K562 (cell line): Measurements from ENCODE around the gene MED13L. TPM values are rescaled to one million over a fixed set of nuclear protein-coding genes. Genes with fewer than 3 reads are reported as not detected.
A peak's percentile ranks its signal among the peaks of the same experiment; 100 is the strongest.

Experiments used
- ATAC-seq: fragments of 200-7000 bp; cut with Tn5 transposase; 3 replicates; pipeline ENCODE4 v1.9.1; 2020; ENCODE audit warnings: moderate library complexity
- BruUV-seq: library from RNA; stranded (reverse); fragments of 400-500 nt; replicated peaks from 2 replicates; lab custom pipeline; 2021; lab: Mats Ljungman, UMichigan
- CTCF ChIA-PET: fragments of 300-600 bp; formaldehyde crosslinking; extraction: SDS; loops from one replicate; lab custom pipeline; 2021; ENCODE audit warnings: low intra/inter-chr PET ratio; lab: Yijun Ruan, JAX
- POLR2A ChIA-PET: fragments of 300-600, 350-650 bp; sonication (Branson Sonifier 250); formaldehyde crosslinking; extraction: SDS; loops from one replicate; lab custom pipeline; 2021; ENCODE audit warnings: antibody characterized with exemption, inconsistent platforms; lab: Yijun Ruan, JAX
- DNase-seq, 4 experiments: peaks; one replicate each; pipeline versions ENCODE4 v3.0.0 to v3.0.0-alpha.2; 2011 to 2018; ENCODE audit warnings: low spot score in 3 of 4, mixed read lengths in 3 of 4; ENCODE audit errors: extremely low read depth in 1 of 4
- FAIRE-seq: peaks from 2 replicates; lab custom pipeline; 2011; peaks lifted over from hg19 to GRCh38; lab: Jason Lieb, UNC
- H2AFZ ChIP-seq: 2 replicates; pipeline ENCODE4 v1.6.0; 2011; ENCODE audit warnings: low read depth, low read length, control low read depth, inconsistent platforms
- H3K27ac ChIP-seq: fragments of 200-600 bp; 3 replicates; pipeline ENCODE4 v1.8.0; 2011; ENCODE audit warnings: low read depth, mild to moderate bottlenecking, control low read depth, inconsistent platforms, low read length, moderate library complexity, mixed read lengths; ENCODE audit errors: extremely low read depth
- H3K27me3 ChIP-seq, 2 experiments: fragments of 300-600 bp in 1 of 2; 2 replicates in 1 of 2; 3 replicates in 1 of 2; pipeline versions ENCODE4 v1.6.0 to v1.8.0; 2011; ENCODE audit warnings: inconsistent platforms in 2 of 2, low read length in 2 of 2, mild to moderate bottlenecking in 1 of 2, mixed read lengths in 1 of 2, moderate library complexity in 1 of 2; ENCODE audit not compliant: control insufficient read depth in 2 of 2, insufficient read depth in 2 of 2
- H3K36me3 ChIP-seq: fragments of 300-600 bp; 3 replicates; pipeline ENCODE4 v1.8.0; 2011; ENCODE audit warnings: mild to moderate bottlenecking, low read length, inconsistent platforms; ENCODE audit not compliant: control insufficient read depth, insufficient read depth
- H3K4me1 ChIP-seq, 2 experiments: fragments of 200-600 bp in 1 of 2; replicated peaks in 1 of 2; 2 replicates in 1 of 2; 3 replicates in 1 of 2; pipeline versions ENCODE4 v1.5.1 to v1.8.0; 2011; ENCODE audit warnings: inconsistent platforms in 2 of 2, low read length in 2 of 2, mild to moderate bottlenecking in 1 of 2, mixed read lengths in 1 of 2, moderate library complexity in 1 of 2; ENCODE audit not compliant: control insufficient read depth in 2 of 2, insufficient read depth in 2 of 2
- H3K4me2 ChIP-seq: 2 replicates; pipeline ENCODE4 v1.6.1; 2011; ENCODE audit warnings: low read length, control low read depth, inconsistent platforms, mixed read lengths; ENCODE audit not compliant: insufficient read depth
- H3K4me3 ChIP-seq: fragments of 200-600 bp; sonication (generic), shearing (Covaris generic); 2 replicates; pipeline ENCODE4 v1.5.1; 2016; ENCODE audit warnings: control low read depth, inconsistent platforms
- H3K79me2 ChIP-seq: fragments of 200-600 bp; 3 replicates; pipeline ENCODE4 v1.8.0; 2011; ENCODE audit warnings: low read length, inconsistent platforms; ENCODE audit not compliant: control insufficient read depth, insufficient read depth
- H3K9ac ChIP-seq, 2 experiments: 2 replicates each; pipeline versions ENCODE4 v1.6.0 to v1.6.1; 2011; ENCODE audit warnings: low read depth in 2 of 2, low read length in 2 of 2, control low read depth in 1 of 2, inconsistent platforms in 1 of 2, mild to moderate bottlenecking in 1 of 2, mixed read lengths in 1 of 2; ENCODE audit not compliant: insufficient read depth in 1 of 2
- H3K9me1 ChIP-seq: one replicate; pipeline ENCODE4 v1.6.0; 2011; ENCODE audit warnings: inconsistent platforms, mild to moderate bottlenecking, low read length, moderate library complexity; ENCODE audit not compliant: control insufficient read depth, insufficient read depth
- H3K9me3 ChIP-seq: replicated peaks from 2 replicates; pipeline ENCODE4 v1.5.1; 2011; ENCODE audit warnings: low read depth, low read length, inconsistent platforms; ENCODE audit not compliant: control insufficient read depth, insufficient read depth
- H4K20me1 ChIP-seq: replicated peaks from 2 replicates; pipeline ENCODE4 v1.6.1; 2011; ENCODE audit warnings: low read length, inconsistent platforms, mixed read lengths; ENCODE audit not compliant: control insufficient read depth, insufficient read depth
- BMI1 ChIP-seq: fragments of 150-350 bp; IDR thresholded peaks from 2 replicates; pipeline ENCODE4 v1.6.1; 2014; ENCODE audit warnings: low read length
- FOXA3 ChIP-seq, 2 experiments: fragments of 450-650 bp in 1 of 2; sonication (generic) in 1 of 2; formaldehyde crosslinking; IDR thresholded peaks in 1 of 2; conservative IDR thresholded peaks in 1 of 2; 2 replicates each; pipeline versions ENCODE4 v1.4.0 to v1.8.0; 2020 to 2022; ENCODE audit warnings: mild to moderate bottlenecking in 2 of 2, missing genetic modification reagents in 1 of 2
- L3MBTL2 ChIP-seq: fragments of 450-650 bp; IDR thresholded peaks from 2 replicates; pipeline ENCODE4 v1.6.1; 2016; ENCODE audit warnings: mild to moderate bottlenecking, moderate library complexity
- LCOR ChIP-seq: sonication (generic); formaldehyde crosslinking; IDR thresholded peaks from 2 replicates; pipeline ENCODE4 v1.8.0; 2022; ENCODE audit warnings: mild to moderate bottlenecking, missing genetic modification reagents
- NCOA2 ChIP-seq, 2 experiments: fragments of 450-650 bp; IDR thresholded peaks; 2 replicates each; pipeline ENCODE4 v1.6.1; 2018; ENCODE audit warnings: mild to moderate bottlenecking in 2 of 2, moderate library complexity in 1 of 2; ENCODE audit not compliant: partially characterized antibody in 2 of 2
- TAL1 ChIP-seq: fragments of 450-650 bp; IDR thresholded peaks from 2 replicates; pipeline ENCODE4 v1.6.1; 2016; ENCODE audit warnings: mild to moderate bottlenecking
- WGBS: fragments of 100-300 bp; shearing (Covaris generic); methylation state at CpG from one replicate; pipeline ENCODE4 v1.1.6; 2016; ENCODE audit warnings: low coverage, mixed read lengths; ENCODE audit not compliant: insufficient coverage; ENCODE audit errors: missing lambda C conversion rate; 5-methylcytosine and 5-hydroxymethylcytosine counted together
- in situ Hi-C: fragments of 300-500 bp; cut with MboI; formaldehyde crosslinking; loops from 4 replicates; pipeline ENCODE4 v1.15.0; 2018; ENCODE audit warnings: inconsistent platforms, mixed read lengths
- intact Hi-C: fragments of 100-400 bp; cut with micrococcal nuclease; formaldehyde crosslinking; loops from 2 replicates; pipeline ENCODE4 v1.14.2; 2022
- polyA plus RNA-seq, 8 experiments: library from polyadenylated mRNA; depleted of rRNA in 4 of 8; stranded (reverse) in 5 of 8; unstranded in 3 of 8; fragments of >200 nt; fragmentation: Nextera tagmentation in 2 of 8; fragmentation: Illumina TruSeq in 1 of 8; extraction: Ambion mirVana in 2 of 8; extraction: Trizol in 1 of 8; gene quantifications; 2 replicates each; pipeline versions ENCODE4 v1.2.1 to v1.2.3, GENCODE V29; 2011 to 2014; ENCODE audit warnings: inconsistent platforms in 1 of 8, missing spikeins in 1 of 8
- total RNA-seq, 7 experiments: library from RNA; depleted of rRNA in 6 of 7; stranded (reverse); fragments of >200 nt in 6 of 7; fragmentation: Illumina TruSeq in 2 of 7; extraction: Trizol in 2 of 7; gene quantifications; 2 replicates each; pipeline versions ENCODE4 v1.2.1 to v1.2.3, GENCODE V29; 2011 to 2021; ENCODE audit warnings: low replicate concordance in 1 of 7
- TF ChIP-seq, protein P1 (sequence below): fragments of 450-650 bp; IDR thresholded peaks from 2 replicates; pipeline ENCODE4 v1.6.1; 2016; ENCODE audit warnings: mild to moderate bottlenecking, moderate library complexity
- TF ChIP-seq, protein P2 (sequence below): sonication (generic); formaldehyde crosslinking; IDR thresholded peaks from 2 replicates; pipeline ENCODE4 v1.9.0; 2022; ENCODE audit warnings: mild to moderate bottlenecking, missing genetic modification reagents

Gene MED13L
- total and polyA plus RNA-seq, 9 of the 15 experiments (the other 6 are each of a cell fraction or from before 2014, with no cell fraction given) = 13.4 to 90.3 (median 36.9) TPM

DNA sequence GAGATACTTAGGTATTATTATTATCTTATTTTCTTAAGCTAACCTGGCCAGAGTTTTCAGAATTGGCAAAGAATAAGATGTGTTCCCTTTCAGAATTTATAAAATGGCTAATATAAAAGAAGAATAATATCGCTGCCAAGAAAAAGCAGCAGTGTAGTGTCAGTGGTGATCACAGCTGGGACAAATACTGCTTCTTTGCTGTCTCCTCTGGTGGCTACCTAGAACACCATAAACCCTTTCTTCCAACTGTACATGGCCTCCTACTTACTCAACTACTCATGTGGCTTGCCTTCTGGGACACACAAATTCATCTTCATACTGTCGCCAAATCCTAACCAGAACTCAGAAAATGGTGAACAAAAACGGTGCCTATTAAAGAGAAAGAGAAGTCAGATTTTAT lies 72.7 kb downstream of the MED13L start:
- peaks cover 0 to 25% of the 10 kb centered on the region in 2 experiments; a peak in 3 of 5 replicates for H3K4me1 ChIP-seq
- TF ChIP-seq LCOR (CRISPR knock-in tag) (no peak), L3MBTL2 (no peak), FOXA3 (CRISPR knock-in tag; conservative IDR thresholded peaks at IDR 0.05 in 1 of 2, IDR thresholded peaks at IDR 0.05 in 1 of 2) (no peak), NCOA2 (IDR thresholded peaks at IDR 0.05; ENCODE audit: partially characterized antibody in 2 of 2) (no peak), BMI1 (no peak), TAL1 (no peak)
- TF ChIP-seq, protein P1, sequence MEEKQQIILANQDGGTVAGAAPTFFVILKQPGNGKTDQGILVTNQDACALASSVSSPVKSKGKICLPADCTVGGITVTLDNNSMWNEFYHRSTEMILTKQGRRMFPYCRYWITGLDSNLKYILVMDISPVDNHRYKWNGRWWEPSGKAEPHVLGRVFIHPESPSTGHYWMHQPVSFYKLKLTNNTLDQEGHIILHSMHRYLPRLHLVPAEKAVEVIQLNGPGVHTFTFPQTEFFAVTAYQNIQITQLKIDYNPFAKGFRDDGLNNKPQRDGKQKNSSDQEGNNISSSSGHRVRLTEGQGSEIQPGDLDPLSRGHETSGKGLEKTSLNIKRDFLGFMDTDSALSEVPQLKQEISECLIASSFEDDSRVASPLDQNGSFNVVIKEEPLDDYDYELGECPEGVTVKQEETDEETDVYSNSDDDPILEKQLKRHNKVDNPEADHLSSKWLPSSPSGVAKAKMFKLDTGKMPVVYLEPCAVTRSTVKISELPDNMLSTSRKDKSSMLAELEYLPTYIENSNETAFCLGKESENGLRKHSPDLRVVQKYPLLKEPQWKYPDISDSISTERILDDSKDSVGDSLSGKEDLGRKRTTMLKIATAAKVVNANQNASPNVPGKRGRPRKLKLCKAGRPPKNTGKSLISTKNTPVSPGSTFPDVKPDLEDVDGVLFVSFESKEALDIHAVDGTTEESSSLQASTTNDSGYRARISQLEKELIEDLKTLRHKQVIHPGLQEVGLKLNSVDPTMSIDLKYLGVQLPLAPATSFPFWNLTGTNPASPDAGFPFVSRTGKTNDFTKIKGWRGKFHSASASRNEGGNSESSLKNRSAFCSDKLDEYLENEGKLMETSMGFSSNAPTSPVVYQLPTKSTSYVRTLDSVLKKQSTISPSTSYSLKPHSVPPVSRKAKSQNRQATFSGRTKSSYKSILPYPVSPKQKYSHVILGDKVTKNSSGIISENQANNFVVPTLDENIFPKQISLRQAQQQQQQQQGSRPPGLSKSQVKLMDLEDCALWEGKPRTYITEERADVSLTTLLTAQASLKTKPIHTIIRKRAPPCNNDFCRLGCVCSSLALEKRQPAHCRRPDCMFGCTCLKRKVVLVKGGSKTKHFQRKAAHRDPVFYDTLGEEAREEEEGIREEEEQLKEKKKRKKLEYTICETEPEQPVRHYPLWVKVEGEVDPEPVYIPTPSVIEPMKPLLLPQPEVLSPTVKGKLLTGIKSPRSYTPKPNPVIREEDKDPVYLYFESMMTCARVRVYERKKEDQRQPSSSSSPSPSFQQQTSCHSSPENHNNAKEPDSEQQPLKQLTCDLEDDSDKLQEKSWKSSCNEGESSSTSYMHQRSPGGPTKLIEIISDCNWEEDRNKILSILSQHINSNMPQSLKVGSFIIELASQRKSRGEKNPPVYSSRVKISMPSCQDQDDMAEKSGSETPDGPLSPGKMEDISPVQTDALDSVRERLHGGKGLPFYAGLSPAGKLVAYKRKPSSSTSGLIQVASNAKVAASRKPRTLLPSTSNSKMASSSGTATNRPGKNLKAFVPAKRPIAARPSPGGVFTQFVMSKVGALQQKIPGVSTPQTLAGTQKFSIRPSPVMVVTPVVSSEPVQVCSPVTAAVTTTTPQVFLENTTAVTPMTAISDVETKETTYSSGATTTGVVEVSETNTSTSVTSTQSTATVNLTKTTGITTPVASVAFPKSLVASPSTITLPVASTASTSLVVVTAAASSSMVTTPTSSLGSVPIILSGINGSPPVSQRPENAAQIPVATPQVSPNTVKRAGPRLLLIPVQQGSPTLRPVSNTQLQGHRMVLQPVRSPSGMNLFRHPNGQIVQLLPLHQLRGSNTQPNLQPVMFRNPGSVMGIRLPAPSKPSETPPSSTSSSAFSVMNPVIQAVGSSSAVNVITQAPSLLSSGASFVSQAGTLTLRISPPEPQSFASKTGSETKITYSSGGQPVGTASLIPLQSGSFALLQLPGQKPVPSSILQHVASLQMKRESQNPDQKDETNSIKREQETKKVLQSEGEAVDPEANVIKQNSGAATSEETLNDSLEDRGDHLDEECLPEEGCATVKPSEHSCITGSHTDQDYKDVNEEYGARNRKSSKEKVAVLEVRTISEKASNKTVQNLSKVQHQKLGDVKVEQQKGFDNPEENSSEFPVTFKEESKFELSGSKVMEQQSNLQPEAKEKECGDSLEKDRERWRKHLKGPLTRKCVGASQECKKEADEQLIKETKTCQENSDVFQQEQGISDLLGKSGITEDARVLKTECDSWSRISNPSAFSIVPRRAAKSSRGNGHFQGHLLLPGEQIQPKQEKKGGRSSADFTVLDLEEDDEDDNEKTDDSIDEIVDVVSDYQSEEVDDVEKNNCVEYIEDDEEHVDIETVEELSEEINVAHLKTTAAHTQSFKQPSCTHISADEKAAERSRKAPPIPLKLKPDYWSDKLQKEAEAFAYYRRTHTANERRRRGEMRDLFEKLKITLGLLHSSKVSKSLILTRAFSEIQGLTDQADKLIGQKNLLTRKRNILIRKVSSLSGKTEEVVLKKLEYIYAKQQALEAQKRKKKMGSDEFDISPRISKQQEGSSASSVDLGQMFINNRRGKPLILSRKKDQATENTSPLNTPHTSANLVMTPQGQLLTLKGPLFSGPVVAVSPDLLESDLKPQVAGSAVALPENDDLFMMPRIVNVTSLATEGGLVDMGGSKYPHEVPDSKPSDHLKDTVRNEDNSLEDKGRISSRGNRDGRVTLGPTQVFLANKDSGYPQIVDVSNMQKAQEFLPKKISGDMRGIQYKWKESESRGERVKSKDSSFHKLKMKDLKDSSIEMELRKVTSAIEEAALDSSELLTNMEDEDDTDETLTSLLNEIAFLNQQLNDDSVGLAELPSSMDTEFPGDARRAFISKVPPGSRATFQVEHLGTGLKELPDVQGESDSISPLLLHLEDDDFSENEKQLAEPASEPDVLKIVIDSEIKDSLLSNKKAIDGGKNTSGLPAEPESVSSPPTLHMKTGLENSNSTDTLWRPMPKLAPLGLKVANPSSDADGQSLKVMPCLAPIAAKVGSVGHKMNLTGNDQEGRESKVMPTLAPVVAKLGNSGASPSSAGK = no peak
- TF ChIP-seq, protein P2, sequence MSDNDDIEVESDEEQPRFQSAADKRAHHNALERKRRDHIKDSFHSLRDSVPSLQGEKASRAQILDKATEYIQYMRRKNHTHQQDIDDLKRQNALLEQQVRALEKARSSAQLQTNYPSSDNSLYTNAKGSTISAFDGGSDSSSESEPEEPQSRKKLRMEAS (CRISPR knock-in tag) = no peak
- TF ChIP-seq, all 486 proteins: peak for 0

More for the DNA sequence above, 72.7 kb downstream of the MED13L start:
- H3K36me3 ChIP-seq = peaks cover 12% of the 10 kb centered on the region; the same call in 1 of the 3 replicates
- CTCF ChIA-PET = no interaction called here
- ATAC-seq (peak; percentile 52), DNase-seq (no peak), FAIRE-seq (no peak)
- no peak overlapping the region for H3K4me3 ChIP-seq
- H3K79me2 ChIP-seq = peaks cover 95% of the 10 kb centered on the region
- no peaks in the 10 kb centered on the region for H3K27me3 ChIP-seq
- POLR2A ChIA-PET = interaction anchor here (0.7 to 1.2 kb wide), 3 partner anchors 10 to 204 kb away, joined by 3 to 4 read pairs (median 3); no protein-coding TSS in a partner anchor
- no peak overlapping the region for H3K9ac ChIP-seq
- no peak overlapping the region for H3K27ac ChIP-seq
- H2AFZ ChIP-seq = no peak overlapping the region
- in situ Hi-C loops = no loop called here
- intact Hi-C loops = no loop called here
- no peak overlapping the region for H3K4me2 ChIP-seq
- no peaks in the 10 kb centered on the region for H3K9me3 ChIP-seq
- 58% methylated on average over 3 of the region's 3 CpGs for WGBS
- H4K20me1 ChIP-seq = peaks cover 5% of the 10 kb centered on the region; the same call in 1 of the 2 replicates
- no TSS peak for BruUV-seq
- no peaks in the 10 kb centered on the region for H3K9me1 ChIP-seq
